Trophoblast cell (in vitro differentiated cells and primary cell): Measurements from ENCODE around the gene AP1G1.
A peak's percentile ranks its signal among the peaks of the same experiment; 100 is the strongest.

Source experiments
- DNase-seq, 2 donors: peaks; one replicate each; pipeline ENCODE4 v3.0.0-alpha.2; 2016
- H2AFZ ChIP-seq: 2 replicates; pipeline ENCODE4 v1.6.1; 2013; ENCODE audit warnings: low read length, moderate library complexity, mild to moderate bottlenecking; ENCODE audit not compliant: insufficient read depth, poor library complexity
- H2AK5ac ChIP-seq: 2 replicates; pipeline ENCODE4 v1.6.1; 2013; ENCODE audit warnings: mild to moderate bottlenecking, low read length
- H2BK120ac ChIP-seq: 2 replicates; pipeline ENCODE4 v1.6.1; 2013; ENCODE audit warnings: low read length, mild to moderate bottlenecking, moderate library complexity; ENCODE audit not compliant: insufficient read depth, poor library complexity
- H2BK12ac ChIP-seq: 2 replicates; pipeline ENCODE4 v1.6.1; 2013; ENCODE audit warnings: mild to moderate bottlenecking, low read length, moderate library complexity
- H2BK5ac ChIP-seq: 2 replicates; pipeline ENCODE4 v1.6.1; 2013; ENCODE audit warnings: low read length, low read depth, moderate library complexity, mild to moderate bottlenecking; ENCODE audit not compliant: poor library complexity
- H3K14ac ChIP-seq: 2 replicates; pipeline ENCODE4 v1.6.1; 2013; ENCODE audit warnings: mild to moderate bottlenecking, low read length
- H3K18ac ChIP-seq: 2 replicates; pipeline ENCODE4 v1.6.1; 2013; ENCODE audit warnings: mild to moderate bottlenecking, low read length
- H3K23ac ChIP-seq: 2 replicates; pipeline ENCODE4 v1.6.1; 2013; ENCODE audit warnings: low read length
- H3K27ac ChIP-seq: 2 replicates; pipeline ENCODE4 v1.5.1; 2013; ENCODE audit warnings: low read depth, mild to moderate bottlenecking, inconsistent platforms, low read length, moderate library complexity
- H3K27me3 ChIP-seq: 2 replicates; pipeline ENCODE4 v1.6.1; 2013; ENCODE audit warnings: inconsistent platforms, mild to moderate bottlenecking, low read length, moderate library complexity; ENCODE audit not compliant: insufficient read depth
- H3K36me3 ChIP-seq, 2 experiments: 1 replicate in 1 of 2; 2 replicates in 1 of 2; pipeline ENCODE4 v1.6.1; 2013; ENCODE audit warnings: low read length in 2 of 2, mild to moderate bottlenecking in 2 of 2, moderate library complexity in 1 of 2; ENCODE audit not compliant: insufficient read depth in 2 of 2, control insufficient read depth in 1 of 2
- H3K4ac ChIP-seq: 2 replicates; pipeline ENCODE4 v1.6.1; 2013; ENCODE audit warnings: low read depth, mild to moderate bottlenecking, low read length, moderate library complexity
- H3K4me1 ChIP-seq, 2 experiments: 1 replicate in 1 of 2; 2 replicates in 1 of 2; pipeline ENCODE4 v1.6.1; 2013; ENCODE audit warnings: low read length in 2 of 2, mild to moderate bottlenecking in 2 of 2, moderate library complexity in 1 of 2; ENCODE audit not compliant: insufficient read depth in 2 of 2, control insufficient read depth in 1 of 2
- H3K4me2 ChIP-seq: 2 replicates; pipeline ENCODE4 v1.6.1; 2013; ENCODE audit warnings: inconsistent platforms, mild to moderate bottlenecking, low read length, moderate library complexity
- H3K4me3 ChIP-seq: 2 replicates; pipeline ENCODE4 v1.5.1; 2013; ENCODE audit warnings: mild to moderate bottlenecking, low read depth, low read length, inconsistent platforms
- H3K79me1 ChIP-seq: one replicate; pipeline ENCODE4 v1.6.1; 2013; ENCODE audit warnings: low read length
- H3K79me2 ChIP-seq: 2 replicates; pipeline ENCODE4 v1.6.1; 2013; ENCODE audit warnings: low read length, mild to moderate bottlenecking; ENCODE audit not compliant: control insufficient read depth, insufficient read depth, poor library complexity
- H3K9ac ChIP-seq: 2 replicates; pipeline ENCODE4 v1.6.1; 2013; ENCODE audit warnings: mild to moderate bottlenecking, low read length
- H3K9me3 ChIP-seq: 2 replicates; pipeline ENCODE4 v1.6.1; 2013; ENCODE audit warnings: low read depth, mild to moderate bottlenecking, control low read depth, inconsistent platforms, low read length; ENCODE audit not compliant: insufficient read depth
- H4K12ac ChIP-seq: 2 replicates; pipeline ENCODE4 v1.6.1; 2013; ENCODE audit warnings: low read depth, mild to moderate bottlenecking, low read length, moderate library complexity
- H4K8ac ChIP-seq: 2 replicates; pipeline ENCODE4 v1.6.1; 2013; ENCODE audit warnings: low read depth, mild to moderate bottlenecking, low read length, moderate library complexity
- H4K91ac ChIP-seq: one replicate; pipeline ENCODE4 v1.6.1; 2013; ENCODE audit warnings: low read depth, mild to moderate bottlenecking, low read length, moderate library complexity
- WGBS: extraction: QIAGEN DNeasy Blood & Tissue Kit; methylation state at CpG from one replicate; pipeline ENCODE4 v1.1.7; 2013; ENCODE audit warnings: missing lambda C conversion rate; ENCODE audit not compliant: insufficient read length, insufficient coverage; ENCODE audit errors: extremely low coverage; 5-methylcytosine and 5-hydroxymethylcytosine counted together

Gene AP1G1

DNA sequence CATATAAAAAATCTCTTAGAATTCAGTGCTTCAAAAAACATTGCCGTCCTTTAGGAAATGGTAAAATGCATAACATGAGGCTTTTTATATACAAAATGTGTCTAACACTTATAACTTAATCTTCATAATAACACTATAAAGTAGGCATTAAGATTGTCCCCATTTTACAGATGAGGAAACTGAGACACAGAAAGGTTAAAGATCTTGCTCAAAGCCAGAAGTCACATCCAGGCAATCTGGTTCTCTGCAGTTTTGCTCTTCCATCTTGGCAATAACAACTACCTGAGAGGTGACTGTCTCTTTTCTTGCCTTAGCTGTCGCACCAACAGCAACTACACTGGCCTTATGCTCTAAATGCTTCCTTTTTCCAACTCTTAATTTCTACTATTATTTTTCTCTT, 24.5 kb downstream of the AP1G1 start:
- Histone ChIP-seq H3K18ac (no peak overlapping the region), H4K8ac (no peak overlapping the region), H3K9ac (no peak overlapping the region), H3K9me3 (no peaks in the 10 kb centered on the region), H3K4me2 (no peak overlapping the region), H3K27ac (no peak overlapping the region), H3K27me3 (no peaks in the 10 kb centered on the region), H2BK120ac (no peak overlapping the region), H3K4ac (no peak overlapping the region), H4K91ac (no peak overlapping the region), H2AFZ (no peak overlapping the region), H3K4me3 (no peak overlapping the region), H2BK5ac (no peak overlapping the region), H2AK5ac (no peak overlapping the region), H3K23ac (no peak overlapping the region), H2BK12ac (no peak overlapping the region), H3K79me2 (no peaks in the 10 kb centered on the region), H3K4me1 (peaks cover 3 to 4% of the 10 kb centered on the region in 2 experiments), H3K36me3 (peaks cover 14 to 19% of the 10 kb centered on the region in 2 experiments), H3K14ac (no peak overlapping the region), H4K12ac (no peak overlapping the region), H3K79me1 (no peaks in the 10 kb centered on the region)
- WGBS: no CpG with 5 or more reads among the region's 2 CpGs
- DNase-seq: no peak

DNA sequence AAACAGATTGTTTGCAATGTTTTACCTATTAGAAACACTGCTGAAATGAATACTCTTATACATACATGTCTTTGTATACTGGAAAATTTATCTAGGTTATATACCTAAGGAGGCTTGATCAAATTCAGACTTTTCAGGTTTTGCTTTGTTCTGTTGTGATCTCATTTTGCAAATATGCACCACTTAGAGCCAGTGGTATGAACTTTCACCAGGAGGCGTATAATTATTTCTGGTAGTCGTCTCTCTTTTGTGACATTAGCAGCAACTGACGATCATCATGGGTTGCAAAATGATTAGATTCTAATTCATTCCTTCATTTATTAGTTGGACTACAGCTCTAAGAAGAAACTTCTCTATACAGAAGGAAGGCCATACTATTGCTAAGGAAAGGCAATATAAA, 26.9 kb downstream of the AP1G1 start:
- H3K23ac ChIP-seq: no peak overlapping the region
- no peak overlapping the region for H3K27ac ChIP-seq
- H3K36me3 ChIP-seq: peaks cover 20 to 21% of the 10 kb centered on the region in 2 experiments
- H3K18ac ChIP-seq: no peak overlapping the region
- no peaks in the 10 kb centered on the region for H3K27me3 ChIP-seq
- peaks cover 3 to 4% of the 10 kb centered on the region in 2 experiments for H3K4me1 ChIP-seq
- H3K79me1 ChIP-seq: no peaks in the 10 kb centered on the region
- H2BK5ac ChIP-seq: no peak overlapping the region
- DNase-seq: peak in 1 of 2 donors; percentile 73
- H4K8ac ChIP-seq: no peak overlapping the region
- no peak overlapping the region for H3K4me3 ChIP-seq
- WGBS: no CpG with 5 or more reads among the region's 3 CpGs
- no peak overlapping the region for H2AK5ac ChIP-seq
- H3K79me2 ChIP-seq: no peaks in the 10 kb centered on the region
- peak overlapping the region; percentile 22 for H3K4me2 ChIP-seq
- peaks cover 2% of the 10 kb centered on the region for H3K9me3 ChIP-seq
- H3K14ac ChIP-seq: no peak overlapping the region
- H2AFZ ChIP-seq: no peak overlapping the region
- no peak overlapping the region for H2BK12ac ChIP-seq
- no peak overlapping the region for H3K4ac ChIP-seq
- no peak overlapping the region for H3K9ac ChIP-seq
- H4K12ac ChIP-seq: no peak overlapping the region
- no peak overlapping the region for H2BK120ac ChIP-seq
- H4K91ac ChIP-seq: no peak overlapping the region

DNA sequence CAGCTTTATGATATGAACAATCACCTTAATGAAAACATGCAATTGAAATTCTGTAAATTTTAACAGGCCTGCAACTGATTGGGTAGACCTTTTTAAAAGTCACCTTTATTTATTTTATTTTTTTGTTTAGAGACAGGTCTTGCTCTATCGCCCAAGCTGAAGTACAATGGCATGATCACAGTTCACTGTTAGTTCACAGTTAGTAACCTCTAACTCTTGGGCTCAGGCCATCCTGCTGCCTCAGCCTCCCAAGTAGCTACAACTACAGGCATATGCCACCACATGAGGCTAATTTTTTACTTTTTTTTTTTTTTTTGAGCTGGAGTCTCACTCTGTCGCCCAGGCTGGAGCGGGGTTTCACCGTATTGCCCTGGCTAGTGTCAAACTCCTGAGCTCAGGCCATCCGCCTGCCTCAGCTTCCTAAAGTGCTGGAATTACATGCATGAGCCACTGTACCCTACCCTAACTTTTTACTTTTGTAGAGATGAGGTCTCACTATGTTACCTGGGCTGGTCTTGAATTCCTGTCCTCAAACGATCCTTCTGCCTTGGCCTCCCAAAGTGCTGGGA, 28.0 kb downstream of the AP1G1 start:
- Histone ChIP-seq H2BK5ac (no peak overlapping the region), H3K4me2 (no peak overlapping the region), H3K79me1 (no peaks in the 10 kb centered on the region), H3K27ac (no peak overlapping the region), H3K23ac (no peak overlapping the region), H3K4me1 (peaks cover 3 to 4% of the 10 kb centered on the region in 2 experiments), H3K4ac (peak overlapping the region; percentile 90), H3K4me3 (no peak overlapping the region), H2BK12ac (no peak overlapping the region), H4K8ac (no peak overlapping the region), H3K27me3 (no peaks in the 10 kb centered on the region), H4K12ac (no peak overlapping the region), H2AFZ (no peak overlapping the region), H3K18ac (no peak overlapping the region), H2BK120ac (no peak overlapping the region), H3K79me2 (no peaks in the 10 kb centered on the region), H3K9ac (no peak overlapping the region), H3K9me3 (peaks cover 2% of the 10 kb centered on the region), H2AK5ac (no peak overlapping the region), H4K91ac (no peak overlapping the region), H3K14ac (no peak overlapping the region), H3K36me3 (peaks cover 16% of the 10 kb centered on the region in 2 experiments)
- WGBS: no CpG with 5 or more reads among the region's 6 CpGs
- DNase-seq: no peak

DNA sequence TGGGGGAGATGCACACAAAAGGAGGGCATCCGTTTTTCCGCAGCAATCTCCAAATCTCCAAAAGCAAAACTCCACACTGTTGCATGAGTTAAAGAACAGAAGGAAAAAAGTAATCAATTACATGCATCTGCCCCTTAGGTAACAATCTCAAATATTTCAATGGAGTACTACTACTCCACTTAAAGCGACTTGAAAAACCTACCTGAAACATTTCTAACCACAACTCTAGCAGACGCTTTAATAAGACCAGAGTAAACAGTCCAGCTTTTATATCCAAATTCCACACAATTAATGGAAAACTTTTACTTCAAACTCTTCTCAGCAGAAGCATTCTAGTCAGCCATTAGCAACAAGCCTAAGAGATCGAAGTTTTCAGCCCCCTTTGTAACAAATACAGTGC, 29.9 kb downstream of the AP1G1 start:
- DNase-seq: no peak
- no peak overlapping the region for H3K4me3 ChIP-seq
- no peak overlapping the region for H3K4ac ChIP-seq
- no peak overlapping the region for H2AK5ac ChIP-seq
- H3K27ac ChIP-seq: no peak overlapping the region
- no peak overlapping the region for H3K14ac ChIP-seq
- H3K36me3 ChIP-seq: peaks cover 21 to 22% of the 10 kb centered on the region in 2 experiments
- H3K79me1 ChIP-seq: no peaks in the 10 kb centered on the region
- no peak overlapping the region for H3K18ac ChIP-seq
- peaks cover 3 to 4% of the 10 kb centered on the region in 2 experiments for H3K4me1 ChIP-seq
- H4K8ac ChIP-seq: no peak overlapping the region
- H3K4me2 ChIP-seq: no peak overlapping the region
- H2BK120ac ChIP-seq: no peak overlapping the region
- no peaks in the 10 kb centered on the region for H3K79me2 ChIP-seq
- WGBS: no CpG with 5 or more reads among the region's 5 CpGs
- H3K23ac ChIP-seq: no peak overlapping the region
- no peak overlapping the region for H2AFZ ChIP-seq
- no peak overlapping the region for H3K9ac ChIP-seq
- H4K12ac ChIP-seq: no peak overlapping the region
- H2BK12ac ChIP-seq: no peak overlapping the region
- no peak overlapping the region for H4K91ac ChIP-seq
- no peak overlapping the region for H2BK5ac ChIP-seq
- H3K9me3 ChIP-seq: peaks cover 2% of the 10 kb centered on the region
- H3K27me3 ChIP-seq: no peaks in the 10 kb centered on the region
